Prostate gland (tissue), 2 donors: Measurements from ENCODE around the gene ENOX1.

Source experiments
- CTCF ChIP-seq, 4 experiments: fragments of 200-600 bp in 2 of 4; fragments of 450-650 bp in 2 of 4; sonication (generic) in 2 of 4; IDR thresholded peaks; 1 replicate in 3 of 4; 2 replicates in 1 of 4; pipeline ENCODE4 v1.5.1; 2016 to 2019; ENCODE audit warnings: antibody characterized with exemption in 4 of 4, mild to moderate bottlenecking in 2 of 4, moderate library complexity in 2 of 4
- POLR2A ChIP-seq: fragments of 450-650 bp; IDR thresholded peaks from one replicate; pipeline ENCODE4 v1.6.1; 2016; ENCODE audit warnings: antibody characterized with exemption, mild to moderate bottlenecking
- POLR2AphosphoS5 ChIP-seq: sonication (generic); formaldehyde crosslinking; IDR thresholded peaks from one replicate; pipeline ENCODE4 v1.6.1; 2017; ENCODE audit warnings: antibody characterized with exemption

- TF ChIP-seq CTCF (IDR thresholded peaks at IDR 0.05): no peak
- no peak for TF ChIP-seq POLR2A
- TF ChIP-seq POLR2AphosphoS5: no peak
Observed at GRCh38 chr13:43364210-43365038, 422.3 kb downstream of the ENOX1 start.
